GOT3 (cell line): ENCODE measurements around the gene HTN1.
"Not testable (repeated sequence)": the region's sequence is repeated elsewhere in the genome, so short reads cannot be mapped to it uniquely, and the experiment has no call there.

Source experiments
- DNase-seq: peaks from one replicate; lab custom pipeline; 2025; ENCODE audit warnings: mixed read lengths; lab: John Stamatoyannopoulos, UW

Gene HTN1

DNA sequence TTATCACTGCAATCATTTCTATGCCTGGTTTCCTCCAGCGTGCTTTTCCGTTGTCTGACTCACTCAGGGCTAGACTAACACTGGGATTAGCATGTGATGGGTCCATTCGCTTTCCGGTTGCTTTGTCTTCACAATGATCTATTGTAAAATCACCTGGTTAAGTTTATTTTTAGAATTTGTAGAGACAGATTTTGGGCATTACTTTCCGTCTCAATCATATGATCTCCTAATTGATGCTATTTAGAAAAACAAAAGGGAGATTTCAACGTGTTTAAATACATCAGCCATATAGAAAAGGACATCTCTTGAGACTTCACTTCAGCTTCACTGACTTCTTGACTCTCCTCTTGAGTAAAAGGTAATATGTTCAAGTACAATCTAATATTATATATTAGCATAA lies at the start of gene HTN1:
Gene HTN1 (plus strand): TSS at position 301 of the 400 bp plus-strand sequence. CDS start 2,639 bp downstream, outside the sequence.
- DNase-seq, result not testable (repeated sequence)

DNA sequence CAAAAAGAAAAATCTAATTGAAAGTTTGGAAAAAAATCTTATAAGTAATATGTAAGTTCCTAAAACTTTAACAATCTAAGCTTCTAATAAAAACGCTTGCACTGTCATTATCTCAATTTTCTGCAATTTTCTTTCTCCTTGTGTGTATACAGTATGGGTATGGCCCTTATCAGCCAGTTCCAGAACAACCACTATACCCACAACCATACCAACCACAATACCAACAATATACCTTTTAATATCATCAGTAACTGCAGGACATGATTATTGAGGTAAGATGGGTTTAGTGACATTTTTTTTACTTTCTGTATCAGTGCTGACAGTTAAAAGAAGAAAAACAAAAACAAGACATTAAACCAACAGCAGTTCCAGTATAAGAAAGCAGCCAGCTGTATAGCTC lies 49.5 kb upstream of the HTN1 start:
- no peak for DNase-seq

DNA sequence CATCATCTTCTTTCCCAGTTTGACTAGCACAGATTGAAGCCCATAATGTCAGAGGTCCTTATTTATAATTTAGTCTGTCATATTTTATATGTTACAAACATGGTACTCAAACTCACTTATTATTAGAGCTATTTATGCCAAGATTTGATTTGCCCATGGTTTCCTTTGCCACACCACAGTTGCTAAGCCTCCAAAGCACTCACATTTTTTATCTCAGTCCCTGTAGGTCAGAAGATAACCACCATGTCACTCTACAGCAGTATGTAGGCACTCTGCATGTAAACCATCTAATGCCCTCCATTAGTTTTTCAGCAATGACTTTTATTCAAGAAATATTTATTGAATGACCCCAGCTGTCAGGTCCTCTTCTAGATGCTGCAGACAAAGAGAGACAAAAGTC lies 47.7 kb upstream of the HTN1 start:
- DNase-seq, result no peak

DNA sequence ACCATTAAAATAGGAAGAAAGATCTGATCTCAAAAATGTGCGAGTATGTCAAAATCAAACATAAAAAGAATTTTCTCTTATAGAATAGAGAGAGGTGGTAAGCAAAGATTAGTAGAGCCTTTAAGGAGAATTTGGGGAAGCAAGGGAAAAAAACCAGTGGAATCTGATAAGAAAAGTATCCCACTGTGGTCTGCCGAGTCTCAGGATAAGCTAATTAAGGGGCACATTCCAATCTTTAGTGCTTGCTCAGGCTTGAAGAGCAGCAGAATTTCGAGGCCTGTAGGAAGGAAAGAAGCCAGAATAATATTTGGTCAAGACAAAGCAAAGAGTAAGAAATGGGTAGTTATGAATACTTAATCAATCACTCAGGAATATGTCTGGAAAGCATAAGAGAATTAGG lies 41.5 kb upstream of the HTN1 start:
- no peak for DNase-seq

DNA sequence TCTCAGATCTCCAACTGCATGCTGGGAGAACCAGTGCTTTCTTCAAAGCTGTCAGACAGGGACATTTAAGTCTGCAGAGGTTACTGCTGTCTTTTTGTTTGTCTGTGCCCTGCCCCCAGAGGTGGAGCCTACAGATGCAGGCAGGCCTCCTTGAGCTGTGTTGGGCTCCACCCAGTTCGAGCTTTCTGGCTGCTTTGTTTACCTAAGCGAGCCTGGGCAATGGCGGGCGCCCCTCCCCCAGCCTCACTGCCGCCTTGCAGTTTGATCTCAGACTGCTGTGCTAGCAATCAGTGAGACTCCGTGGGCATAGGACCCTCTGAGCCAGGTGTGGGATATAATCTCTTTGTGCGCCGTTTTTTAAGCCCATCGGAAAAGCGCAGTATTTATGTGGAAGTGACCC lies 31.2 kb upstream of the HTN1 start:
- DNase-seq, result not testable (repeated sequence)

DNA sequence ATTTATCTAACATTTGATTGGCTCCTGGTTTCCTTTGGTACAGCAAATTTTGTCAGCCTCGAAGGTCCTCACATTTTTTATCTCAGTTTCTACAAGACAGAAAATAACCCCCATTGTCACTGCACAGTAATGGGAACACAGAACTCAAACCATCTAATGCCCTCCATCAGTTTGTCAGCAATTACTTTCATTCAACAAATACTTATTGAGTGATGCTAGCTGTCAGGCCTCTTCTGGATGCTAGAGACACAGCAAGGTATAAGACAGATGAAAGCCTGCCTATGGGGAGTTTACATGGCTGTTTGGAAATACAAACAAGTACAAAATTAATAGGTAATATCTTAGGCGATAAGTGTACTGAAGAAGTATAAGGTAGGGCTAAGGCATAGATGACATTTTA lies 27.0 kb upstream of the HTN1 start:
- DNase-seq, result no peak

DNA sequence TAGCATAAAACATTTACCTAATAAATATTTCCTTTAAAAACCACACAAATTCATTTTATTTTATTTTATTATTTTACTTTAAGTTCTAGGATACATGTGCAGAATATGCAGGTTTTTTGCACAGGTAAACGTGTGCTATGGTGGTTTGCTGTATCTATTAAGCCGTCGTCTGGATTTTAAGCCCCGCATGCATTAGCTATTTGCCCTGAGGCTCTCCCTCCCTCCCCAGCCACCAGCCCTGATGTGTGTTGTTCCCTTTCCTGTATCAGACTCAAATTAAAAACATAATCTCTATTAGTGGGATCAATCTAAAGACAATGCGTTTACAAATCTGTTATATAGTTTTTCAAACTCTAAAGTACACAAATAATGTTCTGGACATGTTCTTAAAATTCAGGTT lies 23.2 kb upstream of the HTN1 start:
- DNase-seq, result no peak

DNA sequence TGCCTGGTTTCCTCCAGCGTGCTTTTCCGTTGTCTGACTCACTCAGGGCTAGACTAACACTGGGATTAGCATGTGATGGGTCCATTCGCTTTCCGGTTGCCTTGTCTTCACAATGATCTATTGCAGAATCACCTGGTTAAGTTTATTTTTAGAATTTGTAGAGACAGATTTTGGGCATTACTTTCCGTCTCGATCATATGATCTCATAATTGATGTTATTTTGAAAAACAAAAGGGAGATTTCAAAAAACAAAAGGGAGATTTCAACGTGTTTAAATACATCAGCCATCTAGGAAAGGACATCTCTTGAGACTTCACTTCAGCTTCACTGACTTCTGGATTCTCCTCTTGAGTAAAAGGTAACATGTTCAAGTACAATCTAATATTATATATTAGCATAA lies 22.1 kb upstream of the HTN1 start, which contains the start of gene HTN3:
Gene HTN3 (plus strand): TSS at position 301 of the 400 bp plus-strand sequence. CDS start 2,282 bp downstream, outside the sequence.
- DNase-seq, result not testable (repeated sequence)

DNA sequence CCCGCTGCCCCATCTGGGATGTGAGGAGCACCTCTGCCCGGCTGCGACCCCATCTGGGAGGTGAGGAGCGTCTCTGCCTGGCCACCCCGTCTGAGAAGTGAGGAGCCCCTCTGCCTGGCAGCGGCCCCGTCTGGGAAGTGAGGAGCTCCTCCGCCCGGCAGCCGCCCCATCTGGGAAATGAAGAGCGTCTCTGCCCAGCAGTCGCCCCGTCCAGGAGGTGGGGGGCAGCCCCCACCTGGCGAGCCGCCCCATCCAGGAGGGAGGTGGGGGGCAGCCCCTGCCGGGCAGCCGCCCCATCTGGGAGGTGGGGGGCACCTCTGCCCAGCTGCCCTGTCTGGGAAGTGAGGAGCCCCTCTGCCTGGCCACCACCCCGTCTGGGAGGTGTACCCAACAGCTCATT lies 12.7 kb upstream of the HTN1 start:
- DNase-seq, result not testable (repeated sequence)

DNA sequence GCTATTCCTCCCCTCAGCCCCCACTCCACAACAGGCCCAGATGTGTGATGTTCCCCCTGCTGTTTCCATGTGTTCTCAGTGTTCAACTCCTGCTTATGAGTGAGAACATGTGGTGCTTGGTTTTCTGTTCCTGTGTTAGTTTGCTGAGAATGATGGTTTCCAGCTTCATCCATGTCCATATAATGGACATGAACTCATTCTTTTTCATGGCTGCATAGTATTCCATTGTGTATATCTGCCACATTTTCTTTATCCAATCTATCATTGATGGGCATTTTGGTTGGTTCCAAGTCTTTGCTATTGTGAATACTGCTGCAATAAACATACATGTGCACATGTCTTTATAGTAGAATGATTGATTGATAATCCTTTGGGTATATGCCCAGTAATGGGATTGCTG lies 10.3 kb upstream of the HTN1 start:
- not testable (repeated sequence) for DNase-seq

DNA sequence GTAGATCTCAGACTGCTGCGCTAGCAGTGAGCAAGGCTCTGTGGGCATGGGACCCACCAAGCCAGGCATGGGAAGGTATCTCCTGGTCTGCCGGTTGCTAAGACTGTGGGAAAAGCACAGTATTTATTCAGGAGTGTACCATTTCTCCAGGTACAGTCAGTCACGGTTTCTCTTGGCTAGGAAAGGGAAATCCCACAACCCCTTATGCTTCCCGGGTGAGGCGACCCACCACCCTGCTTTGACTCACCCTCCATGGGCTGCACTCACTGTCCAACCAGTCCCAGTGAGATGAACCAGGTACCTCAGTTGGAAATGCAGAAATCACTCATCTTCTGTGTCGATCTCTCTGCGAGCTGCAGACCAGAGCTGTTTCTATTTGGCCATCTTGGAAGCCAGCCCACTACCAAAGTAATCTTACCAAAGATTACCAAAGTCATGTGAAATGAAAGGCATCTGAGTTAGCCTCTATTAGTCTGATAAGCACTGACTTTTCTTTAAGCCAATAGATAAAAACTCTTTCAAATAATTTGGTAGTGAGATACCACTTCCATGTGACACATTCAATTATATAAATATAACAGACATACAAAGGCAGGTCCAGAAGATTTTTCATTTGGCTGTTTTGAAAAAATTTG lies 8.5 kb upstream of the HTN1 start:
- DNase-seq, result no peak

DNA sequence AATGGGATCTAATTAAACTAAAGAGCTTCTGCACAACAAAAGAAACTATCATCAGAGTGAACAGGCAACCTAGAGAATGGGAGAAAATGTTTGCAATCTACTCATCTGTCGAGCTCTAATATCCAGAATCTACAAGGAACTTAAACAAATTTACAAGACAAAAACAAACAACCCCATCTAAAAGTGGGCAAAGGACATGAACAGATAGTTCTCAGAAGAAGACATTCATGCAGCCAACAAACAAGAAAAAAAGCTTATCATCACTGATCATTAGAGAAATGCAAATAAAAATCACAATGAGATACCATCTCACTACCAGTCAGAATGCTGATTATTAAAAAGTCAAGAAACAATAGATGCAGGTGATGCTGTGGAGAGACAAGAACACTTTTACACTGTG lies 6.3 kb downstream of the HTN1 start:
- DNase-seq, result not testable (repeated sequence)

DNA sequence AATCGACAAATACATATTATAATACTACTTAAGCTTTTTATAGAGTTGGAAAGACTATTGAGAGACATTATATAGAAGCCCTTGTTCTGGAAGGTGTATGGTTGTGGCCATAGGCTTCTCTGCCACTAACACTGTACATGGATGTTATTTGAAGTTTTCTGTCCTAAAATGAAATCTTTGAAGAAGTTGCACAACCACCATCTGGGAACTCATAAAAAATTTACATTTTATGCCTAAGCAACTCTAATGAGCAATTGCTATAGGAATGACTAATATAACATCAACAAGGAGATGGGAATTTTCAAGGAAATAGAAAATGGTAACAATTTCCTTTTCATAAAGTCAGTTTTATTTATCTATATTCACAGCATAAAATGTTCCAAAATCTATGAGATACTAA lies 7.4 kb downstream of the HTN1 start:
- no peak for DNase-seq

DNA sequence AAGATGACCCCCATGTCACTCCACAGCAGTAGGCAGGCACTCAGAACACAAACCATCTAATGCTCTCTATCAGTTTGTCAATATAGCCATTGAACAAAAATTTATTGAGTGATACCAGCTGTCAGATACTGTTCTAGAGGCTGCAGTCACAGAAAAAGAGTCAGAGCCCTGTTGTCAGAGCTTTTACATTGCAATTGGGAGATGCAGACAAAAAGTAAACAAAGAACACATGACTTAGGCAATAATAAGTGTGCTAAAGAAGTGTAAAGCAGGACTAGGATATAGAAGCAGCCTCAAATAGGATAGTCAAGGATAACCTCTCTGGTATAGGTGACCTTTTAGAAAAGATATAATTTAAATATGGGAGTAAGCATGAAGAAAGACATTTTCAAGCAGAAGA lies 8.9 kb downstream of the HTN1 start:
- no peak for DNase-seq

DNA sequence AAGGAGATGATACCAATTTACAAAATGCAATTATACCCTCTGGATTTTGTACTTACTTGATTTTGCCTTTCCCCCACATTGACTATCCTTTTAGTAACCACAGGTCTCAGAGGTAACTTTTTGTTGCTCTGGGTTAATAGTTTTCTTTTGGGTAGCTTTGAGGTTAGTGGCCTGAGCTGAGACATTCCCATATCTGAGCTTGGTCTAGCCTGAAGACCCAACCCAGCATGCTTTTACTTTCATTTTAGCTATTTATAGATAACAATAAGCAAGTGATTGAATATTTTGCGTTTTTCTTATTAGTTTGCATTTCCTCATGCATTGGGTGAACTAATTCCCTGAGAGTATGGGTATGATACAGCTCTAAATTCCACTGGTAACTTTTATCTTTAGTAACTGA lies 11.8 kb downstream of the HTN1 start:
- DNase-seq, result no peak

DNA sequence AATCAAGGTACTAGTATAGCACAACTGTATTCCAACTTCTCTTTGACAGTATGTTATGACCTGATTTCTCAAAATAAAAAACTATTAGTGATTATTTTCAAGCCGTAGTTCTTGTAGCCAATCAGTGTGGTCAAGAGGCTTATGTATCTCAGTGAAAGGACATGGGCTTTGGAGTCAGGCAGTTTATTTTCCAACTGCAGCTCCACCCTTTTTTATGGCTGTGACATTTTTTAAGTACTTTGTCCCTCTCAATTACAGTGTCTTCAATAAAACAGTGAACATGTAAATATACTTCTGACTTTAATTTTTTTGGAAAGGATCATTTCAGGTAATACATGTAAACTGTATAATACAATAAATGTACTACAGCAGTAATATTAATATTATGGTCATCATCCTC lies 30.0 kb downstream of the HTN1 start:
- DNase-seq, result no peak

DNA sequence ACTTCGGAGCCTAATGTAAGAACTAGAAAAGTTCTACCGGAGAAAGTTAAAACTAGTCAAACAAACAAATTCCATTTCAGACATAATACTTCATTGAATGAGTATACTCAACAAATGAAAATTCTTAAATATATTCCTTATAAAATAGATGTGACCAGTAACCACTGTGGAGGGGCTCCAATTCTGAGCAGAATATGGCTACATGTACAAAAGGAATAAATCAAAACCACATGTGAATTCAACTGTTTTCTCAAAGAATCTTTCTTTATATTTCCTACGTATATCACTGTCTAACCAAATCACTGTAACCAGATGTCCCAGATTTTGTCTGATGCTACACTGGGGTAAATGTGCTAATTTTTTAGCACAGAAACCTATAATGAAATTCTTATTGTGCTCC lies 49.0 kb downstream of the HTN1 start:
- no peak for DNase-seq
